A549 (cell line): ENCODE measurements around the gene GNG7. TPM values are rescaled to one million over a fixed set of nuclear protein-coding genes. Genes with fewer than 3 reads are reported as not detected.
A peak's percentile ranks its signal among the peaks of the same experiment; 100 is the strongest.

ENCODE experiments used
- ATAC-seq, 2 experiments: fragments of 200-7000 bp in 1 of 2; fragments of >200 bp in 1 of 2; cut with Nextera tagmentation in 1 of 2; cut with Tn5 transposase in 1 of 2; 3 replicates each; pipeline versions ENCODE4 v1.8.0 to v1.9.1; 2018 to 2020; ENCODE audit warnings: mild to moderate bottlenecking in 1 of 2, moderate library complexity in 1 of 2
- CTCF ChIA-PET: fragments of 300-600 bp; sonication (Branson Sonifier 250); formaldehyde crosslinking; extraction: SDS; loops from one replicate; lab custom pipeline; 2021; ENCODE audit warnings: antibody characterized with exemption, inconsistent platforms; lab: Yijun Ruan, JAX
- POLR2A ChIA-PET: fragments of 350-600 bp; formaldehyde crosslinking; extraction: SDS; loops from one replicate; lab custom pipeline; 2021; ENCODE audit warnings: antibody characterized with exemption, inconsistent platforms; lab: Yijun Ruan, JAX
- DNase-seq, 2 experiments: peaks; one replicate each; pipeline versions ENCODE4 v3.0.0 to v3.0.0-alpha.2; 2011 to 2016; ENCODE audit warnings: low read depth in 1 of 2, low spot score in 1 of 2
- FAIRE-seq: peaks from 2 replicates; lab custom pipeline; 2011; peaks lifted over from hg19 to GRCh38; lab: Jason Lieb, UNC
- H3K27ac ChIP-seq, 2 experiments: fragments of >200 bp; sonication (Bioruptor Twin); formaldehyde crosslinking; 3 replicates each; pipeline ENCODE4 v1.5.1; 2016 to 2017
- H3K4me1 ChIP-seq: fragments of >200 bp; sonication (Bioruptor Twin); formaldehyde crosslinking; 3 replicates; pipeline ENCODE4 v1.6.1; 2016
- H3K4me2 ChIP-seq: fragments of >200 bp; sonication (Bioruptor Twin); formaldehyde crosslinking; 3 replicates; pipeline ENCODE4 v1.6.1; 2016
- H3K4me3 ChIP-seq: fragments of >200 bp; sonication (Bioruptor Twin); formaldehyde crosslinking; 3 replicates; pipeline ENCODE4 v1.5.1; 2016
- H3K9me3 ChIP-seq: fragments of >200 bp; sonication (Bioruptor Twin); formaldehyde crosslinking; 3 replicates; pipeline ENCODE4 v1.6.1; 2016
- BCL3 ChIP-seq: fragments of >200 bp; sonication (Bioruptor Twin); formaldehyde crosslinking; IDR thresholded peaks from 3 replicates; pipeline ENCODE4 v1.6.1; 2016
- BHLHE40 ChIP-seq: IDR thresholded peaks from 2 replicates; pipeline ENCODE4 v1.6.1; 2012; ENCODE audit warnings: low read depth, low read length, inconsistent platforms
- CEBPB ChIP-seq, 2 experiments: fragments of >200 bp in 1 of 2; sonication (Bioruptor Twin) in 1 of 2; formaldehyde crosslinking in 1 of 2; IDR thresholded peaks; 2 replicates each; pipeline ENCODE4 v1.6.1; 2012 to 2016
- CHD2 ChIP-seq: fragments of 150-350 bp; IDR thresholded peaks from 2 replicates; pipeline ENCODE4 v1.6.1; 2014; ENCODE audit warnings: low read length; ENCODE audit not compliant: partially characterized antibody
- CHD4 ChIP-seq: fragments of 200-600 bp; sonication (generic); IDR thresholded peaks from 2 replicates; pipeline ENCODE4 v1.6.1; 2016; ENCODE audit warnings: antibody characterized with exemption, mild to moderate bottlenecking, borderline replicate concordance
- E2F6 ChIP-seq: IDR thresholded peaks from 2 replicates; pipeline ENCODE4 v1.6.1; 2012; ENCODE audit warnings: low read depth, borderline replicate concordance
- EHMT2 ChIP-seq: fragments of 200-600 bp; sonication (generic); IDR thresholded peaks from 2 replicates; pipeline ENCODE4 v1.6.1; 2016; ENCODE audit warnings: antibody characterized with exemption, low read depth, mild to moderate bottlenecking, moderate library complexity
- ELK1 ChIP-seq: fragments of 150-350 bp; IDR thresholded peaks from 2 replicates; pipeline ENCODE4 v1.6.1; 2014; ENCODE audit warnings: low read depth, mild to moderate bottlenecking, low read length
- EP300 ChIP-seq, 2 experiments: fragments of >200 bp; sonication (Bioruptor Twin); formaldehyde crosslinking; IDR thresholded peaks; 2 replicates in 1 of 2; 3 replicates in 1 of 2; pipeline ENCODE4 v1.6.1; 2016 to 2017
- FOSL2 ChIP-seq, 2 experiments: fragments of 450-650 bp in 1 of 2; fragments of >200 bp in 1 of 2; sonication (Bioruptor Twin) in 1 of 2; formaldehyde crosslinking; IDR thresholded peaks; 2 replicates each; pipeline versions ENCODE4 v1.5.0 to v1.6.1; 2016 to 2020; ENCODE audit warnings: mild to moderate bottlenecking in 1 of 2, moderate library complexity in 1 of 2
- FOXS1 ChIP-seq: fragments of 250-450 bp; sonication (Bioruptor Pico); IDR thresholded peaks from 2 replicates; pipeline ENCODE4 v1.5.0; 2020; ENCODE audit warnings: mild to moderate bottlenecking, moderate library complexity
- GATA3 ChIP-seq: IDR thresholded peaks from 2 replicates; pipeline ENCODE4 v1.6.1; 2012; ENCODE audit warnings: borderline replicate concordance
- HOXB13 ChIP-seq: fragments of 250-450 bp; sonication (Bioruptor Pico); IDR thresholded peaks from 2 replicates; pipeline ENCODE4 v1.5.0; 2020; ENCODE audit warnings: low read depth, mild to moderate bottlenecking, moderate library complexity
- JUNB ChIP-seq: fragments of >200 bp; sonication (Bioruptor Twin); formaldehyde crosslinking; IDR thresholded peaks from 2 replicates; pipeline ENCODE4 v1.6.1; 2016
- KDM1A ChIP-seq: fragments of 200-600 bp; sonication (generic); IDR thresholded peaks from 2 replicates; pipeline ENCODE4 v1.6.1; 2016; ENCODE audit warnings: low read depth, mild to moderate bottlenecking
- MAFK ChIP-seq: fragments of 450-650 bp; IDR thresholded peaks from 2 replicates; pipeline ENCODE4 v1.6.1; 2014; ENCODE audit not compliant: partially characterized antibody
- MAZ ChIP-seq: fragments of 150-350 bp; IDR thresholded peaks from 2 replicates; pipeline ENCODE4 v1.6.1; 2014; ENCODE audit warnings: antibody characterized with exemption, low read depth, low read length, borderline replicate concordance
- PHF8 ChIP-seq: fragments of 200-600 bp; sonication (generic); IDR thresholded peaks from 2 replicates; pipeline ENCODE4 v1.6.1; 2016; ENCODE audit warnings: low read depth, mild to moderate bottlenecking, antibody characterized with exemption, moderate library complexity, borderline replicate concordance
- RAD21 ChIP-seq, 2 experiments: fragments of >200 bp in 1 of 2; sonication (Bioruptor Twin) in 1 of 2; formaldehyde crosslinking in 1 of 2; IDR thresholded peaks in 1 of 2; conservative IDR thresholded peaks in 1 of 2; 2 replicates in 1 of 2; 3 replicates in 1 of 2; pipeline ENCODE4 v1.6.1; 2012 to 2018; ENCODE audit warnings: inconsistent platforms in 1 of 2
- RFX5 ChIP-seq: fragments of 450-650 bp; IDR thresholded peaks from 2 replicates; pipeline ENCODE4 v1.7.1; 2014; ENCODE audit warnings: antibody characterized with exemption, mild to moderate bottlenecking, moderate library complexity
- WGBS: methylation state at CpG from one replicate; pipeline ENCODE4 v1.1.6; 2017; ENCODE audit errors: missing lambda C conversion rate; 5-methylcytosine and 5-hydroxymethylcytosine counted together
- polyA plus RNA-seq, 4 experiments: library from polyadenylated mRNA; depleted of rRNA in 3 of 4; stranded (reverse); fragments of >200 nt; fragmentation: RNase III in 1 of 4; extraction: RNeasy Plus Mini Kit Qiagen cat#74134 plus additional on column Dnase treatment in 1 of 4; gene quantifications; 2 replicates in 3 of 4; 3 replicates in 1 of 4; pipeline ENCODE4 v1.2.3, GENCODE V29; 2011 to 2017
- TF ChIP-seq, protein P1 (sequence below): fragments of 450-650 bp; IDR thresholded peaks from 2 replicates; pipeline ENCODE4 v1.6.1; 2014; ENCODE audit warnings: antibody characterized with exemption
- TF ChIP-seq, protein P2 (sequence below): IDR thresholded peaks from 2 replicates; pipeline ENCODE4 v1.6.1; 2012

Gene GNG7
- polyA plus RNA-seq, 2 of the 4 experiments (the other 2 are of a cell fraction), result 0.06 to 0.08 TPM

GRCh38 chr19:2492870-2493269, 209.6 kb downstream of the GNG7 start:
- 84% methylated on average over 7 of the region's 8 CpGs for WGBS
- Histone ChIP-seq H3K4me3 (no peak overlapping the region), H3K9me3 (no peaks in the 10 kb centered on the region), H3K4me1 (peaks cover 60% of the 10 kb centered on the region), H3K27ac (peak overlapping the region; percentile 83 to 95; a peak in 4 of 6 replicates), H3K4me2 (peak overlapping the region; percentile 95; the same call in 1 of the 3 replicates)
- FAIRE-seq (no peak), ATAC-seq (no peak), DNase-seq (no peak)
- CTCF ChIA-PET, result interaction anchor here (1.0 to 1.4 kb wide), 4 partner anchors 13 to 51 kb away, joined by 3 to 4 read pairs (median 4); partner anchors contain the start of gene GADD45B
- TF ChIP-seq CEBPB (IDR thresholded peaks at IDR 0.05) (no peak), BCL3 (no peak), MAZ (no peak), CHD4 (no peak), RAD21 (conservative IDR thresholded peaks at IDR 0.05 in 1 of 2, IDR thresholded peaks at IDR 0.05 in 1 of 2) (no peak), BHLHE40 (no peak), E2F6 (no peak), HOXB13 (CRISPR knock-in tag) (no peak), FOXS1 (CRISPR knock-in tag) (no peak), KDM1A (no peak), FOSL2 (IDR thresholded peaks at IDR 0.05) (no peak), FOSL2 (CRISPR knock-in tag; IDR thresholded peaks at IDR 0.05) (no peak), GATA3 (no peak), CHD2 (no peak), EHMT2 (no peak)
- TF ChIP-seq, protein P1, sequence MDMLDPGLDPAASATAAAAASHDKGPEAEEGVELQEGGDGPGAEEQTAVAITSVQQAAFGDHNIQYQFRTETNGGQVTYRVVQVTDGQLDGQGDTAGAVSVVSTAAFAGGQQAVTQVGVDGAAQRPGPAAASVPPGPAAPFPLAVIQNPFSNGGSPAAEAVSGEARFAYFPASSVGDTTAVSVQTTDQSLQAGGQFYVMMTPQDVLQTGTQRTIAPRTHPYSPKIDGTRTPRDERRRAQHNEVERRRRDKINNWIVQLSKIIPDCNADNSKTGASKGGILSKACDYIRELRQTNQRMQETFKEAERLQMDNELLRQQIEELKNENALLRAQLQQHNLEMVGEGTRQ, result no peak
- POLR2A ChIA-PET, result interaction anchor here (7.3 kb wide), 1 partner anchor 17 kb away, joined by 64 read pairs; the partner anchor contains the start of gene GADD45B

GRCh38 chr19:2491130-2491801, 211.2 kb downstream of the GNG7 start:
- no peak for TF ChIP-seq ELK1
- peak; percentile 30 to 53; a peak in 1 of 5 replicates for TF ChIP-seq EP300 (IDR thresholded peaks at IDR 0.05)
- TF ChIP-seq, protein P2, sequence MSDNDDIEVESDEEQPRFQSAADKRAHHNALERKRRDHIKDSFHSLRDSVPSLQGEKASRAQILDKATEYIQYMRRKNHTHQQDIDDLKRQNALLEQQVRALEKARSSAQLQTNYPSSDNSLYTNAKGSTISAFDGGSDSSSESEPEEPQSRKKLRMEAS, result peak; percentile 89
- TF ChIP-seq RAD21 (conservative IDR thresholded peaks at IDR 0.05 in 1 of 2, IDR thresholded peaks at IDR 0.05 in 1 of 2), result no peak
- TF ChIP-seq FOSL2 (IDR thresholded peaks at IDR 0.05), result no peak
- peak; percentile 68; the same call in 1 of the 2 replicates for TF ChIP-seq FOSL2 (CRISPR knock-in tag; IDR thresholded peaks at IDR 0.05)
- TF ChIP-seq BHLHE40, result peak; percentile 89
- TF ChIP-seq MAFK, result peak; percentile 100
- no peak for TF ChIP-seq PHF8
- TF ChIP-seq JUNB, result 0 out of 2 replicates have a peak, but pooled peaks have one; percentile 36
- TF ChIP-seq CEBPB (IDR thresholded peaks at IDR 0.05), result peak in 1 of 2 experiments; percentile 12; a peak in 1 of 4 replicates
- peak; percentile 87 for TF ChIP-seq GATA3
- TF ChIP-seq RFX5, result no peak
- Histone ChIP-seq H3K27ac (peak overlapping the region; percentile 83 to 95), H3K4me2 (peak overlapping the region; percentile 64), H3K9me3 (no peaks in the 10 kb centered on the region), H3K4me3 (no peak overlapping the region), H3K4me1 (peaks cover 60% of the 10 kb centered on the region)
- DNase-seq, result peak in 1 of 2 experiments; percentile 81
- POLR2A ChIA-PET, result interaction anchor here (7.3 kb wide), 1 partner anchor 15 kb away, joined by 64 read pairs; the partner anchor contains the start of gene GADD45B
- FAIRE-seq, result no peak
- 4% methylated on average over 17 of the region's 23 CpGs for WGBS
- peak; percentile 19 to 20; a peak in 5 of 6 replicates for ATAC-seq
- CTCF ChIA-PET, result interaction anchor here (1.0 to 1.4 kb wide), 2 partner anchors 11 to 123 kb away, joined by 3 read pairs; no protein-coding TSS in a partner anchor
